Ovary (tissue), 9 donors: ENCODE data around the gene PXDC1. TPM values are rescaled to one million over a fixed set of nuclear protein-coding genes. Genes with fewer than 3 reads are reported as not detected.
"Not testable (repeated sequence)": the region's sequence is repeated elsewhere in the genome, so short reads cannot be mapped to it uniquely, and the experiment has no call there.

ENCODE experiments used
- DNase-seq, 5 donors: peaks; one replicate each; pipeline ENCODE4 v3.0.0-alpha.2; 2019 to 2020
- H3K27ac ChIP-seq, 2 donors: fragments of 200-600 bp; one replicate each; pipeline versions ENCODE4 v1.5.1 to v1.8.0; 2019 to 2022
- H3K27me3 ChIP-seq: fragments of 200-600 bp; one replicate; pipeline ENCODE4 v1.8.0; 2022
- H3K36me3 ChIP-seq: fragments of 200-600 bp; sonication (generic); one replicate; pipeline ENCODE4 v1.5.1; 2019
- H3K4me1 ChIP-seq: one replicate; pipeline ENCODE4 v1.8.1; 2013; ENCODE audit warnings: mild to moderate bottlenecking, moderate library complexity; ENCODE audit not compliant: insufficient read depth
- H3K4me3 ChIP-seq: fragments of 200-600 bp; sonication (generic); one replicate; pipeline ENCODE4 v1.5.1; 2017
- H3K9me3 ChIP-seq, 2 donors: fragments of 200-600 bp in 1 of 2; sonication (generic) in 1 of 2; one replicate each; pipeline versions ENCODE4 v1.5.1 to v1.8.1; 2013 to 2019; ENCODE audit warnings: mild to moderate bottlenecking in 1 of 2, moderate library complexity in 1 of 2
- CTCF ChIP-seq, 3 donors: fragments of 450-650 bp in 2 of 3; fragments of 200-600 bp in 1 of 3; IDR thresholded peaks; one replicate each; pipeline versions ENCODE4 v1.5.1 to v1.8.0; 2016 to 2022; ENCODE audit warnings: antibody characterized with exemption in 3 of 3, mild to moderate bottlenecking in 1 of 3
- EP300 ChIP-seq: sonication (generic); formaldehyde crosslinking; IDR thresholded peaks from one replicate; pipeline ENCODE4 v1.6.1; 2017; ENCODE audit warnings: antibody characterized with exemption
- POLR2A ChIP-seq: fragments of 450-650 bp; IDR thresholded peaks from one replicate; pipeline ENCODE4 v1.6.1; 2017; ENCODE audit warnings: antibody characterized with exemption, mild to moderate bottlenecking, moderate library complexity
- WGBS, 3 donors: extraction: QIAGEN DNeasy Blood & Tissue Kit in 1 of 3; methylation state at CpG; one replicate each; pipeline versions ENCODE4 v1.1.5 to v1.1.7; 2013 to 2017; 5-methylcytosine and 5-hydroxymethylcytosine counted together
- intact Hi-C, 4 donors: fragments of 100-400 bp; cut with DNase I; formaldehyde crosslinking; loops; one replicate each; pipeline versions ENCODE4 v1.11.0 to v1.15.1; 2022 to 2023
- polyA plus RNA-seq, 2 donors: library from polyadenylated mRNA; stranded (reverse); fragments of 200-250 nt in 1 of 2; fragments of 350-450 nt in 1 of 2; fragmentation: Illumina TruSeq in 1 of 2; extraction: RNeasy Lipid Tissue Mini Kit (QIAGEN cat#74804) in 1 of 2; gene quantifications; one replicate each; pipeline ENCODE4 v1.2.3, GENCODE V29; 2013 to 2014
- total RNA-seq, 7 donors: library from RNA; depleted of rRNA in 2 of 7; stranded (reverse); fragments of >200 nt in 2 of 7; fragmentation: NEBNext Ultra II Directional in 3 of 7; extraction: Animal tissue kit (Norgen Biotek cat#: 25700) in 3 of 7; gene quantifications; one replicate each; pipeline versions ENCODE4 v1.1.0 to v1.2.4, GENCODE V29; 2016 to 2023
- donor health status: DM: no; HTN: no; CAD: no; lungs with moderate emphysema.
- donor health status: DM: no; HTN: no; CAD: no.
- donor health status: Bipolar disorder and iron deficiency.
- donor health status: DM: yes; HTN: yes; CAD: no.
- donor health status: DM: no; HTN: no; CAD: no.
- donor health status: DM: yes; HTN: yes; CAD: no.

The PXDC1 gene
- total and polyA plus RNA-seq, 9 donors, result 16.1 to 49.4 (median 23.4) TPM

- H3K27ac ChIP-seq, result no peak overlapping the region
- H3K27me3 ChIP-seq, result no peaks in the 10 kb centered on the region
- WGBS, 3 donors, result 85 to 86% (median 86%) methylated on average over 6 of the region's 6 CpGs
- TF ChIP-seq EP300 (no peak), CTCF (IDR thresholded peaks at IDR 0.05) (no peak), POLR2A (no peak)
- no peaks in the 10 kb centered on the region for H3K36me3 ChIP-seq
- no peaks in the 10 kb centered on the region for H3K9me3 ChIP-seq
- intact Hi-C loops, result no loop called here
- H3K4me1 ChIP-seq, result peaks cover 1% of the 10 kb centered on the region
- DNase-seq, result no peak
- H3K4me3 ChIP-seq, result no peak overlapping the region
Observed at GRCh38 chr6:3769610-3770009, 18.1 kb upstream of the PXDC1 start.

DNA sequence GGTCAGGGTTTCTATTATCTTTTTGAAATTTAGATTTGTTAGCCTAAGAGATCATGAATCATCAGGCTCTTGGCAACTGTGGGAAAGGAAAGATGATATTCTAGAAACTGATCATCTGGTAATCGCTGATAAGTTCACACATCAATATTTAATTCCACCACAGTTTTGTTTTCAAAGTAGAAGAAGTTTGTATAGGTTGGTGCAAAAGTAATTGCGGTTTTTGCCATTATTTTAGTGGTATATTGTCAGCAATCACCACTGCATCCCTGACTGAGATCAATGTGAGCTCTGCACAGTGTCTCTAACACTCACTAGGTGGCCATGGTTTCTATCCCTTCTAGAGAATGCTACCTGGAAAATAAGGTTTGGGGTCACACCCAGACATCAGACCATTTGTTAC is 17.0 kb upstream of the PXDC1 start:
- no peak for DNase-seq
- WGBS, 3 donors, result 65 to 88% (median 87%) methylated on average over 2 of the region's 2 CpGs
- intact Hi-C loops, result no loop called here
- Histone ChIP-seq H3K27ac (no peak overlapping the region), H3K9me3 (no peaks in the 10 kb centered on the region), H3K36me3 (no peaks in the 10 kb centered on the region), H3K4me1 (no peaks in the 10 kb centered on the region), H3K4me3 (no peak overlapping the region), H3K27me3 (no peaks in the 10 kb centered on the region)
- no peak for TF ChIP-seq POLR2A
- TF ChIP-seq CTCF (IDR thresholded peaks at IDR 0.05), result no peak
- TF ChIP-seq EP300, result no peak

DNA sequence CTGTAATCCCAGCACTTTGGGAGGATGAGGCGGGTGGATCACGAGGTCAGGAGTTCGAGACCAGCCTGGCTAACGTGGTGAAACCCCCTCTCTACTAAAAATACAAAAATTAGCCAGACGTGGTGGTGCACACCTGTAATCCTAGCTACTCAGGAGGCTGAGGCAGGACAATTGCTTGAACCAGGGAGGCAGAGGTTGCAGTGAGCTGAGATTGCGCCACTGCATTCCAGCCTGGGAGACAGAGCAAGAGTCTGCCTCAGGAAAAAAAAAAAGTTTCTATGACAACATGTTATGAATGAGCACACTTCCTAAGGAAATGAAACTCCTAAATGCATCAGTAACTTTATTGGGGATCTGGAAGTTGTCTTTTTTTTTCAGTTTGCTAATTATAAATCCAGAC is 16.0 kb upstream of the PXDC1 start:
- 91 to 96% (median 94%) methylated on average over 6 of the region's 6 CpGs for WGBS, 3 donors
- DNase-seq, H3K36me3 ChIP-seq, H3K4me3 ChIP-seq, intact Hi-C loops, H3K27ac ChIP-seq, H3K27me3 ChIP-seq, H3K9me3 ChIP-seq, H3K4me1 ChIP-seq: not testable (repeated sequence)

GRCh38 chr6:3766214-3766613 is 14.7 kb upstream of the PXDC1 start:
- Histone ChIP-seq H3K27me3 (no peaks in the 10 kb centered on the region), H3K9me3 (no peaks in the 10 kb centered on the region), H3K36me3 (no peaks in the 10 kb centered on the region), H3K4me1 (no peaks in the 10 kb centered on the region), H3K4me3 (no peak overlapping the region), H3K27ac (no peak overlapping the region)
- WGBS, 3 donors, result 56 to 70% (median 64%) methylated on average over 9 of the region's 9 CpGs
- intact Hi-C loops, result no loop called here
- DNase-seq, result no peak
- no peak for TF ChIP-seq EP300
- no peak for TF ChIP-seq POLR2A
- TF ChIP-seq CTCF (IDR thresholded peaks at IDR 0.05), result no peak

- intact Hi-C loops, result no loop called here
- H3K4me3 ChIP-seq, result no peak overlapping the region
- no peaks in the 10 kb centered on the region for H3K9me3 ChIP-seq
- H3K27me3 ChIP-seq, result no peaks in the 10 kb centered on the region
- H3K36me3 ChIP-seq, result no peaks in the 10 kb centered on the region
- 75 to 79% (median 78%) methylated on average over 6 of the region's 6 CpGs for WGBS, 3 donors
- DNase-seq, result no peak
- H3K4me1 ChIP-seq, result no peaks in the 10 kb centered on the region
- no peak overlapping the region for H3K27ac ChIP-seq
- TF ChIP-seq CTCF (IDR thresholded peaks at IDR 0.05), result no peak
Observed at GRCh38 chr6:3765415-3765814, 13.9 kb upstream of the PXDC1 start.
